WTC11 (cell line): ENCODE measurements around the gene CHD6.

ENCODE experiments used
- CREB1 ChIP-seq: sonication (generic); formaldehyde crosslinking; IDR thresholded peaks from 2 replicates; pipeline ENCODE4 v1.8.0; 2023; ENCODE audit warnings: mild to moderate bottlenecking, missing genetic modification reagents
- ELF4 ChIP-seq: sonication (generic); formaldehyde crosslinking; IDR thresholded peaks from 2 replicates; pipeline ENCODE4 v1.8.1; 2022; ENCODE audit warnings: low read depth, mild to moderate bottlenecking, moderate library complexity, missing genetic modification reagents
- FOXK1 ChIP-seq: sonication (generic); formaldehyde crosslinking; IDR thresholded peaks from 2 replicates; pipeline ENCODE4 v1.8.0; 2022; ENCODE audit warnings: mild to moderate bottlenecking, moderate library complexity, missing genetic modification reagents
- GRHL2 ChIP-seq: fragments of 250-450 bp; sonication (Bioruptor Pico); IDR thresholded peaks from 2 replicates; pipeline ENCODE4 v1.8.0; 2022; ENCODE audit warnings: mild to moderate bottlenecking, moderate library complexity; ENCODE audit not compliant: insufficient replicate concordance, severe bottlenecking
- SMAD3 ChIP-seq: sonication (generic); formaldehyde crosslinking; IDR thresholded peaks from 2 replicates; pipeline ENCODE4 v1.8.0; 2022; ENCODE audit warnings: missing genetic modification reagents, mild to moderate bottlenecking, borderline replicate concordance
- SOX15 ChIP-seq: fragments of 250-450 bp; sonication (Bioruptor Pico); IDR thresholded peaks from 2 replicates; pipeline ENCODE4 v1.9.0; 2021; ENCODE audit warnings: mild to moderate bottlenecking
- TEAD4 ChIP-seq: sonication (generic); formaldehyde crosslinking; IDR thresholded peaks from 2 replicates; pipeline ENCODE4 v1.8.0; 2022; ENCODE audit warnings: mild to moderate bottlenecking, missing genetic modification reagents
- ZNF416 ChIP-seq: fragments of 250-450 bp; sonication (Bioruptor Pico); IDR thresholded peaks from 2 replicates; pipeline ENCODE4 v1.9.0; 2021; ENCODE audit warnings: mild to moderate bottlenecking, inconsistent platforms
- TF ChIP-seq, protein P1 (sequence below): fragments of 250-450 bp; sonication (Bioruptor Pico); IDR thresholded peaks from 2 replicates; pipeline ENCODE4 v1.9.0; 2021; ENCODE audit warnings: mild to moderate bottlenecking, borderline replicate concordance
- TF ChIP-seq, protein P2 (sequence below): sonication (generic); formaldehyde crosslinking; conservative IDR thresholded peaks from 2 replicates; pipeline ENCODE4 v1.8.1; 2023; ENCODE audit warnings: mild to moderate bottlenecking, low read depth, missing genetic modification reagents, moderate library complexity
- TF ChIP-seq, protein P3 (sequence below): sonication (generic); formaldehyde crosslinking; IDR thresholded peaks from 2 replicates; pipeline ENCODE4 v1.8.1; 2023; ENCODE audit warnings: mild to moderate bottlenecking, missing genetic modification reagents, moderate library complexity
- TF ChIP-seq, protein P4 (sequence below): fragments of 200-600 bp; IDR thresholded peaks from 2 replicates; pipeline ENCODE4 v1.8.0; 2022; ENCODE audit warnings: antibody characterized with exemption
- TF ChIP-seq, protein P5 (sequence below): sonication (generic); formaldehyde crosslinking; IDR thresholded peaks from 2 replicates; pipeline ENCODE4 v1.8.1; 2023; ENCODE audit warnings: mild to moderate bottlenecking, moderate library complexity, missing genetic modification reagents

DNA sequence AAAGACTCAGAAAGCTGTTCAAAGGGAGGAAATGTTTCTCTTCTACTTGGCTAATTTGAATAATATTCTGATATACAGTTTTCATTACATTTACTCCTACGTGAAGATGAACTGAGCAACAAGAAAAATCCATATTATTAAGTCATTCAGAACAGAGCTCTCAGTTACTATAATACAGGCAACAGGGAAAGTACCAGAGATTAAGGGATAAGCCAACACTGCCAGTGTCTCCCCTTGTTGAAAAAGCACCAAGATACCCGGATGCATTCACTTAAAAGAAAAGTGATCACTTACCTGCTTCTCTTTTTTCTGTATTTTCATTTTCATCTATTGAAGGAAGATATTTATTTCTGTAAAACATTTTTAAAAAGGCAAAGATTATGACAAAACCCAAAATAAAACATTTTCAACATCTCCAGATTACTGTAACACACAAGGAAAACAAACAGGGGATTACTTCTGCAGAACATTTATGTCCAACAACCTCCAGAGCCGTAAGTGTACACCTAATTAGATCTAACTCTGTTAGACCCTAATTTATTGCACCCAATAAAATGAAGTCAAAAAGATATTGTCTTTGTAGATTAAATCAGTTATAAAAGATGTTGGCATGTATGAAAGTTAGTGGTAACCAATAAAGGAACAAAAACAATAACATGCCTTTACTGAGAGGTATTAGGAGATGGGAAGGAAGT lies 67.0 kb downstream of the CHD6 start:
- TF ChIP-seq ELF4 (CRISPR knock-in tag), result no peak
- TF ChIP-seq, protein P1, sequence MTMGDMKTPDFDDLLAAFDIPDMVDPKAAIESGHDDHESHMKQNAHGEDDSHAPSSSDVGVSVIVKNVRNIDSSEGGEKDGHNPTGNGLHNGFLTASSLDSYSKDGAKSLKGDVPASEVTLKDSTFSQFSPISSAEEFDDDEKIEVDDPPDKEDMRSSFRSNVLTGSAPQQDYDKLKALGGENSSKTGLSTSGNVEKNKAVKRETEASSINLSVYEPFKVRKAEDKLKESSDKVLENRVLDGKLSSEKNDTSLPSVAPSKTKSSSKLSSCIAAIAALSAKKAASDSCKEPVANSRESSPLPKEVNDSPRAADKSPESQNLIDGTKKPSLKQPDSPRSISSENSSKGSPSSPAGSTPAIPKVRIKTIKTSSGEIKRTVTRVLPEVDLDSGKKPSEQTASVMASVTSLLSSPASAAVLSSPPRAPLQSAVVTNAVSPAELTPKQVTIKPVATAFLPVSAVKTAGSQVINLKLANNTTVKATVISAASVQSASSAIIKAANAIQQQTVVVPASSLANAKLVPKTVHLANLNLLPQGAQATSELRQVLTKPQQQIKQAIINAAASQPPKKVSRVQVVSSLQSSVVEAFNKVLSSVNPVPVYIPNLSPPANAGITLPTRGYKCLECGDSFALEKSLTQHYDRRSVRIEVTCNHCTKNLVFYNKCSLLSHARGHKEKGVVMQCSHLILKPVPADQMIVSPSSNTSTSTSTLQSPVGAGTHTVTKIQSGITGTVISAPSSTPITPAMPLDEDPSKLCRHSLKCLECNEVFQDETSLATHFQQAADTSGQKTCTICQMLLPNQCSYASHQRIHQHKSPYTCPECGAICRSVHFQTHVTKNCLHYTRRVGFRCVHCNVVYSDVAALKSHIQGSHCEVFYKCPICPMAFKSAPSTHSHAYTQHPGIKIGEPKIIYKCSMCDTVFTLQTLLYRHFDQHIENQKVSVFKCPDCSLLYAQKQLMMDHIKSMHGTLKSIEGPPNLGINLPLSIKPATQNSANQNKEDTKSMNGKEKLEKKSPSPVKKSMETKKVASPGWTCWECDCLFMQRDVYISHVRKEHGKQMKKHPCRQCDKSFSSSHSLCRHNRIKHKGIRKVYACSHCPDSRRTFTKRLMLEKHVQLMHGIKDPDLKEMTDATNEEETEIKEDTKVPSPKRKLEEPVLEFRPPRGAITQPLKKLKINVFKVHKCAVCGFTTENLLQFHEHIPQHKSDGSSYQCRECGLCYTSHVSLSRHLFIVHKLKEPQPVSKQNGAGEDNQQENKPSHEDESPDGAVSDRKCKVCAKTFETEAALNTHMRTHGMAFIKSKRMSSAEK, result no peak
- TF ChIP-seq, protein P2, sequence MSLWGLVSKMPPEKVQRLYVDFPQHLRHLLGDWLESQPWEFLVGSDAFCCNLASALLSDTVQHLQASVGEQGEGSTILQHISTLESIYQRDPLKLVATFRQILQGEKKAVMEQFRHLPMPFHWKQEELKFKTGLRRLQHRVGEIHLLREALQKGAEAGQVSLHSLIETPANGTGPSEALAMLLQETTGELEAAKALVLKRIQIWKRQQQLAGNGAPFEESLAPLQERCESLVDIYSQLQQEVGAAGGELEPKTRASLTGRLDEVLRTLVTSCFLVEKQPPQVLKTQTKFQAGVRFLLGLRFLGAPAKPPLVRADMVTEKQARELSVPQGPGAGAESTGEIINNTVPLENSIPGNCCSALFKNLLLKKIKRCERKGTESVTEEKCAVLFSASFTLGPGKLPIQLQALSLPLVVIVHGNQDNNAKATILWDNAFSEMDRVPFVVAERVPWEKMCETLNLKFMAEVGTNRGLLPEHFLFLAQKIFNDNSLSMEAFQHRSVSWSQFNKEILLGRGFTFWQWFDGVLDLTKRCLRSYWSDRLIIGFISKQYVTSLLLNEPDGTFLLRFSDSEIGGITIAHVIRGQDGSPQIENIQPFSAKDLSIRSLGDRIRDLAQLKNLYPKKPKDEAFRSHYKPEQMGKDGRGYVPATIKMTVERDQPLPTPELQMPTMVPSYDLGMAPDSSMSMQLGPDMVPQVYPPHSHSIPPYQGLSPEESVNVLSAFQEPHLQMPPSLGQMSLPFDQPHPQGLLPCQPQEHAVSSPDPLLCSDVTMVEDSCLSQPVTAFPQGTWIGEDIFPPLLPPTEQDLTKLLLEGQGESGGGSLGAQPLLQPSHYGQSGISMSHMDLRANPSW (CRISPR knock-in tag), result no peak
- TF ChIP-seq, protein P3, sequence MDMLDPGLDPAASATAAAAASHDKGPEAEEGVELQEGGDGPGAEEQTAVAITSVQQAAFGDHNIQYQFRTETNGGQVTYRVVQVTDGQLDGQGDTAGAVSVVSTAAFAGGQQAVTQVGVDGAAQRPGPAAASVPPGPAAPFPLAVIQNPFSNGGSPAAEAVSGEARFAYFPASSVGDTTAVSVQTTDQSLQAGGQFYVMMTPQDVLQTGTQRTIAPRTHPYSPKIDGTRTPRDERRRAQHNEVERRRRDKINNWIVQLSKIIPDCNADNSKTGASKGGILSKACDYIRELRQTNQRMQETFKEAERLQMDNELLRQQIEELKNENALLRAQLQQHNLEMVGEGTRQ (CRISPR knock-in tag), result no peak
- TF ChIP-seq CREB1 (CRISPR knock-in tag), result no peak
- TF ChIP-seq, protein P4, sequence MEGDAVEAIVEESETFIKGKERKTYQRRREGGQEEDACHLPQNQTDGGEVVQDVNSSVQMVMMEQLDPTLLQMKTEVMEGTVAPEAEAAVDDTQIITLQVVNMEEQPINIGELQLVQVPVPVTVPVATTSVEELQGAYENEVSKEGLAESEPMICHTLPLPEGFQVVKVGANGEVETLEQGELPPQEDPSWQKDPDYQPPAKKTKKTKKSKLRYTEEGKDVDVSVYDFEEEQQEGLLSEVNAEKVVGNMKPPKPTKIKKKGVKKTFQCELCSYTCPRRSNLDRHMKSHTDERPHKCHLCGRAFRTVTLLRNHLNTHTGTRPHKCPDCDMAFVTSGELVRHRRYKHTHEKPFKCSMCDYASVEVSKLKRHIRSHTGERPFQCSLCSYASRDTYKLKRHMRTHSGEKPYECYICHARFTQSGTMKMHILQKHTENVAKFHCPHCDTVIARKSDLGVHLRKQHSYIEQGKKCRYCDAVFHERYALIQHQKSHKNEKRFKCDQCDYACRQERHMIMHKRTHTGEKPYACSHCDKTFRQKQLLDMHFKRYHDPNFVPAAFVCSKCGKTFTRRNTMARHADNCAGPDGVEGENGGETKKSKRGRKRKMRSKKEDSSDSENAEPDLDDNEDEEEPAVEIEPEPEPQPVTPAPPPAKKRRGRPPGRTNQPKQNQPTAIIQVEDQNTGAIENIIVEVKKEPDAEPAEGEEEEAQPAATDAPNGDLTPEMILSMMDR, result no peak
- no peak for TF ChIP-seq GRHL2 (CRISPR knock-in tag)
- no peak for TF ChIP-seq FOXK1 (CRISPR knock-in tag)
- no peak for TF ChIP-seq TEAD4
- no peak for TF ChIP-seq SMAD3
- no peak for TF ChIP-seq SOX15
- TF ChIP-seq, protein P5, sequence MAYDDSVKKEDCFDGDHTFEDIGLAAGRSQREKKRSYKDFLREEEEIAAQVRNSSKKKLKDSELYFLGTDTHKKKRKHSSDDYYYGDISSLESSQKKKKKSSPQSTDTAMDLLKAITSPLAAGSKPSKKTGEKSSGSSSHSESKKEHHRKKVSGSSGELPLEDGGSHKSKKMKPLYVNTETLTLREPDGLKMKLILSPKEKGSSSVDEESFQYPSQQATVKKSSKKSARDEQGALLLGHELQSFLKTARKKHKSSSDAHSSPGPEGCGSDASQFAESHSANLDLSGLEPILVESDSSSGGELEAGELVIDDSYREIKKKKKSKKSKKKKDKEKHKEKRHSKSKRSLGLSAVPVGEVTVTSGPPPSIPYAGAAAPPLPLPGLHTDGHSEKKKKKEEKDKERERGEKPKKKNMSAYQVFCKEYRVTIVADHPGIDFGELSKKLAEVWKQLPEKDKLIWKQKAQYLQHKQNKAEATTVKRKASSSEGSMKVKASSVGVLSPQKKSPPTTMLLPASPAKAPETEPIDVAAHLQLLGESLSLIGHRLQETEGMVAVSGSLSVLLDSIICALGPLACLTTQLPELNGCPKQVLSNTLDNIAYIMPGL (CRISPR knock-in tag), result no peak
- no peak for TF ChIP-seq ZNF416 (CRISPR knock-in tag)
